CD4-positive, alpha-beta T cell treated with Interleukin-17A for 1 hour (primary cell): ENCODE measurements around the gene SUPT4H1.

Experiments used
- DNase-seq: peaks from one replicate; pipeline ENCODE4 v3.0.0-alpha.2; 2020

The SUPT4H1 gene

GRCh38 chr17:58316260-58316960, 35.6 kb downstream of the SUPT4H1 start:
- DNase-seq = no peak

GRCh38 chr17:58315750-58316149, 36.3 kb downstream of the SUPT4H1 start:
- DNase-seq = no peak

GRCh38 chr17:58315281-58315711, 36.7 kb downstream of the SUPT4H1 start:
- DNase-seq = no peak

- DNase-seq = no peak
Measured at GRCh38 chr17:58314706-58315015, 37.3 kb downstream of the SUPT4H1 start.

- no peak for DNase-seq
Measured at GRCh38 chr17:58313815-58314705, 37.9 kb downstream of the SUPT4H1 start.

- no peak for DNase-seq
Measured at GRCh38 chr17:58312829-58313228, 39.2 kb downstream of the SUPT4H1 start.

- no peak for DNase-seq
Measured at GRCh38 chr17:58312021-58312630, 39.9 kb downstream of the SUPT4H1 start.

GRCh38 chr17:58311429-58311894, 40.5 kb downstream of the SUPT4H1 start:
- no peak for DNase-seq

- DNase-seq = no peak
Measured at GRCh38 chr17:58310511-58311428, 41.2 kb downstream of the SUPT4H1 start.

- no peak for DNase-seq
Measured at GRCh38 chr17:58309918-58310259, 42.1 kb downstream of the SUPT4H1 start.

- DNase-seq = no peak
Measured at GRCh38 chr17:58308985-58309917, 42.8 kb downstream of the SUPT4H1 start.

- no peak for DNase-seq
Measured at GRCh38 chr17:58308173-58308984, 43.6 kb downstream of the SUPT4H1 start.

GRCh38 chr17:58307468-58308172, 44.4 kb downstream of the SUPT4H1 start:
- DNase-seq = no peak

GRCh38 chr17:58306131-58306951, 45.7 kb downstream of the SUPT4H1 start:
- DNase-seq = no peak

- no peak for DNase-seq
Measured at GRCh38 chr17:58305626-58306025, 46.4 kb downstream of the SUPT4H1 start.

GRCh38 chr17:58304750-58305486, 47.1 kb downstream of the SUPT4H1 start:
- no peak for DNase-seq

GRCh38 chr17:58303971-58304749, 47.8 kb downstream of the SUPT4H1 start:
- DNase-seq = peak; percentile 67
